Measurements from ENCODE around the gene LMOD3.

DNA sequence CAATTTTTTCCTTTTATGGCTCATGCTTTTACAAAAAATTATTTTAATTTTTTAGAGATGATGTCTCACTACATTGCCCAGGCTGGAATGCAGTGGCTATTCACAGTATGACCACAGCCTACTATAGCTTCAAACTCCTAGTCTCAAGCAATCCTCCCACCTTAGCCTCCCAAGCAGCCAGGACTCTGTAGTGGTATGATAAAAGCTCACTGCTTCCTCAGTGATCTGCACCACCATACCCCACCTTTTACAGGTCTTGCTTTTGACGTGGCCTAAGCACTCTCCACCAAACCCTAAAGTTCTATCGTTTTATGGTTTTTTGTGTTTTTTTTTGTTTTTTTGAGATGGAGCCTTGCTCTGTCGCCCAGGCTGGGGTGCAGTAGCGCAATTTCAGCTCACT is 56.3 kb downstream of the LMOD3 start:
- TF ChIP-seq POLR2A (IDR thresholded peaks at IDR 0.05; ENCODE audit: control extremely low read depth in 1 of 2, low read depth in 2 of 2, low read length in 2 of 2) = no peak
- TF ChIP-seq CEBPB (IDR thresholded peaks at IDR 0.05; ENCODE audit: low read depth, low read length) = no peak
- no peak for TF ChIP-seq EZH2 (IDR thresholded peaks at IDR 0.05; ENCODE audit: low read depth, low read length, severe bottlenecking)
- TF ChIP-seq, protein P1, sequence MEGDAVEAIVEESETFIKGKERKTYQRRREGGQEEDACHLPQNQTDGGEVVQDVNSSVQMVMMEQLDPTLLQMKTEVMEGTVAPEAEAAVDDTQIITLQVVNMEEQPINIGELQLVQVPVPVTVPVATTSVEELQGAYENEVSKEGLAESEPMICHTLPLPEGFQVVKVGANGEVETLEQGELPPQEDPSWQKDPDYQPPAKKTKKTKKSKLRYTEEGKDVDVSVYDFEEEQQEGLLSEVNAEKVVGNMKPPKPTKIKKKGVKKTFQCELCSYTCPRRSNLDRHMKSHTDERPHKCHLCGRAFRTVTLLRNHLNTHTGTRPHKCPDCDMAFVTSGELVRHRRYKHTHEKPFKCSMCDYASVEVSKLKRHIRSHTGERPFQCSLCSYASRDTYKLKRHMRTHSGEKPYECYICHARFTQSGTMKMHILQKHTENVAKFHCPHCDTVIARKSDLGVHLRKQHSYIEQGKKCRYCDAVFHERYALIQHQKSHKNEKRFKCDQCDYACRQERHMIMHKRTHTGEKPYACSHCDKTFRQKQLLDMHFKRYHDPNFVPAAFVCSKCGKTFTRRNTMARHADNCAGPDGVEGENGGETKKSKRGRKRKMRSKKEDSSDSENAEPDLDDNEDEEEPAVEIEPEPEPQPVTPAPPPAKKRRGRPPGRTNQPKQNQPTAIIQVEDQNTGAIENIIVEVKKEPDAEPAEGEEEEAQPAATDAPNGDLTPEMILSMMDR (IDR thresholded peaks at IDR 0.05; ENCODE audit: control extremely low read depth in 1 of 3, insufficient read depth in 1 of 3, low read depth in 1 of 3, low read length in 3 of 3) = no peak
- TF ChIP-seq, protein P2, sequence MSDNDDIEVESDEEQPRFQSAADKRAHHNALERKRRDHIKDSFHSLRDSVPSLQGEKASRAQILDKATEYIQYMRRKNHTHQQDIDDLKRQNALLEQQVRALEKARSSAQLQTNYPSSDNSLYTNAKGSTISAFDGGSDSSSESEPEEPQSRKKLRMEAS (IDR thresholded peaks at IDR 0.05) = no peak
- no peak for TF ChIP-seq BRCA1 (IDR thresholded peaks at IDR 0.05; ENCODE audit: low read depth, low read length)
- TF ChIP-seq SUZ12 (IDR thresholded peaks at IDR 0.05; ENCODE audit: low read length) = no peak
- TF ChIP-seq RBBP5 (IDR thresholded peaks at IDR 0.05; ENCODE audit: borderline replicate concordance, low read depth, low read length) = no peak

Measured in H1 (cell line).